NCI-H446 (cell line): ENCODE data around the gene ROM1.
"Not testable (repeated sequence)": the region's sequence is repeated elsewhere in the genome, so short reads cannot be mapped to it uniquely, and the experiment has no call there.

Experiments
- DNase-seq, 2 experiments: peaks; one replicate each; lab custom pipeline; 2025; lab: John Stamatoyannopoulos, UW

The ROM1 gene

GRCh38 chr11:62610403-62610802 is 2.7 kb upstream of the ROM1 start:
- DNase-seq: no peak

- no peak for DNase-seq
Measured at GRCh38 chr11:62610814-62611704, 2.0 kb upstream of the ROM1 start.

- DNase-seq: peak in 1 of 2 experiments; percentile 59
Measured at GRCh38 chr11:62611705-62612365, 1.2 kb upstream of the ROM1 start.

GRCh38 chr11:62613291-62613778 is 278 bp downstream of the ROM1 start:
- DNase-seq: no peak

- no peak for DNase-seq
Measured at GRCh38 chr11:62614275-62614674, 1.2 kb downstream of the ROM1 start.

GRCh38 chr11:62615521-62615920 is 2.5 kb downstream of the ROM1 start:
- no peak for DNase-seq

- DNase-seq: not testable (repeated sequence)
Measured at GRCh38 chr11:62616957-62617356, 3.9 kb downstream of the ROM1 start.

GRCh38 chr11:62621027-62621566 is 8.0 kb downstream of the ROM1 start:
- DNase-seq: no peak

- peak; percentile 94 to 99 for DNase-seq
Measured at GRCh38 chr11:62621567-62622470, 8.8 kb downstream of the ROM1 start, which contains the start of gene B3GAT3. B3GAT3 (minus strand) TSS chr11:62621986; CDS start chr11:62621947, 39 bp downstream.

GRCh38 chr11:62622476-62623089 is 9.5 kb downstream of the ROM1 start:
- no peak for DNase-seq

- no peak for DNase-seq
Measured at GRCh38 chr11:62627713-62628112, 14.7 kb downstream of the ROM1 start.

GRCh38 chr11:62632492-62632891 is 19.4 kb downstream of the ROM1 start:
- no peak for DNase-seq

- no peak for DNase-seq
Measured at GRCh38 chr11:62644220-62644619, 31.2 kb downstream of the ROM1 start.

GRCh38 chr11:62645671-62645945 is 32.6 kb downstream of the ROM1 start:
- DNase-seq: no peak

- DNase-seq: peak; percentile 97 to 98
Measured at GRCh38 chr11:62645946-62646824, 33.1 kb downstream of the ROM1 start, which contains the start of gene GANAB. GANAB (minus strand) TSS chr11:62646613; CDS start chr11:62646599, 14 bp downstream.

GRCh38 chr11:62646825-62647608 is 34.0 kb downstream of the ROM1 start:
- DNase-seq: no peak

GRCh38 chr11:62647609-62648005 is 34.5 kb downstream of the ROM1 start:
- no peak for DNase-seq

GRCh38 chr11:62648185-62648966 is 35.3 kb downstream of the ROM1 start:
- no peak for DNase-seq

GRCh38 chr11:62648967-62649364 is 35.9 kb downstream of the ROM1 start:
- DNase-seq: no peak
